Measurements from ENCODE around the gene RIPOR3. TPM values are rescaled to one million over a fixed set of nuclear protein-coding genes. Genes with fewer than 3 reads are reported as not detected.

The RIPOR3 gene
- total and polyA plus RNA-seq, 9 of the 15 experiments (the other 6 are each of a cell fraction or from before 2014, with no cell fraction given): 3.3 to 62.7 (median 21.4) TPM

GRCh38 chr20:50724851-50725723 is 33.7 kb upstream of the RIPOR3 start (continued):
- TF ChIP-seq CREB3L1 (IDR thresholded peaks at IDR 0.05; ENCODE audit: borderline replicate concordance, low read depth) (no peak), JUNB (CRISPR knock-in tag; conservative IDR thresholded peaks at IDR 0.05) (no peak), NFE2L1 (tag; IDR thresholded peaks at IDR 0.05; ENCODE audit: borderline replicate concordance, low read depth) (no peak), ERF (CRISPR knock-in tag; IDR thresholded peaks at IDR 0.05) (no peak), CHD7 (IDR thresholded peaks at IDR 0.05; ENCODE audit: low read depth, low read length) (no peak), TCF15 (CRISPR knock-in tag; IDR thresholded peaks at IDR 0.05) (no peak), NFIX (CRISPR knock-in tag; IDR thresholded peaks at IDR 0.05; ENCODE audit: low read depth) (no peak), CTCF (IDR thresholded peaks at IDR 0.05 in 2 of 3, conservative IDR thresholded peaks at IDR 0.05 in 1 of 3; ENCODE audit: insufficient read depth in 2 of 3, low read depth in 1 of 3, low read length in 3 of 3) (no peak; a peak in 1 of 6 replicates), ZBTB1 (CRISPR knock-in tag; IDR thresholded peaks at IDR 0.05; ENCODE audit: borderline replicate concordance, low read depth) (no peak), SPI1 (IDR thresholded peaks at IDR 0.05; ENCODE audit: borderline replicate concordance, low read depth, low read length) (no peak)

Measured in K562 (cell line).